ENCODE data around the gene CHD1.
"Not testable (repeated sequence)": the region's sequence is repeated elsewhere in the genome, so short reads cannot be mapped to it uniquely, and the experiment has no call there.

CHD1 gene

DNA sequence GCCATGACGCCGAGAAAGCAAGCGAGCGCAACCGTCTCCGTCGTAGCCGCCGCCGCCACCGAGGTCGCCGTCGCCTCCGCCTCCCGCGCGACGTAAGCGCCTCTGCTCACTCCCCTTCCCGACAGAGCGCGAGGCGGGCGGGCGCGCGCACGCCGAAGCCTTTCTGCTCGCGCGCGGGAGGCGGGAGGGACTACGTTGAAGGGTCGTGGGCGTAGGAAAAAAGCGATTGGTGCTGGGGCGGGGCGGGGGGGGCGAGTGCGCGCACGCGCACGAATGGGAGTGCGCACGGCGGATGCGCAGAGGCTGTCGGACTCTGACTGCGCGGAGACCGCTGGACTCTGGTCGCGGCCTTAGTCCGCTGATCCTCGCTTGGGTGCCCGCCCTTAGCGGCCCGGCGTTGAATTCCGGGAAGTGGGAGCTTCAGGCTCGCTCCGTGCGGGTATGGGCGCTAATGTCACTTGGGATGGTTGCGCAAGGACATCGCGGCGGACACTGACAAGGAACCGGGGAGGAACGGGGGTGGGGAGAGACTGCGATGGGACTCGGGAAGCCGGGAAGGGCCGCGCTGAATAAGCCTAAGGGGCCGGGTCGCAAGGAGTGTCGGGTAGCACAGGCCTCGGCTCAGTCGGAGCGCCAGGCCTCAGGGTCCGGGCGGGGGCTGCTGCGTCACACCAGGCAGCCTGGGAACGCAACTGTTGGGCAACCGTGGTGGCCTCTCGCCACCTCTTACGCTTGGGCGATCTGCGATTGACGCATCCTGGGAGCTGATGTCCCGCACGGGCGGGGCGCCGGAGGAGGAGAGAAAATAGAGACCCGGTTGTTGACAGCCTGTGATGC is at the start of gene CHD1:
CHD1 (minus strand) TSS at position 135 of the 837 bp plus-strand sequence. CDS start 2,621 bp downstream, outside the sequence.
- DNase-seq (ENCODE audit: low read depth in 2 of 2) = peak; percentile 92

DNA sequence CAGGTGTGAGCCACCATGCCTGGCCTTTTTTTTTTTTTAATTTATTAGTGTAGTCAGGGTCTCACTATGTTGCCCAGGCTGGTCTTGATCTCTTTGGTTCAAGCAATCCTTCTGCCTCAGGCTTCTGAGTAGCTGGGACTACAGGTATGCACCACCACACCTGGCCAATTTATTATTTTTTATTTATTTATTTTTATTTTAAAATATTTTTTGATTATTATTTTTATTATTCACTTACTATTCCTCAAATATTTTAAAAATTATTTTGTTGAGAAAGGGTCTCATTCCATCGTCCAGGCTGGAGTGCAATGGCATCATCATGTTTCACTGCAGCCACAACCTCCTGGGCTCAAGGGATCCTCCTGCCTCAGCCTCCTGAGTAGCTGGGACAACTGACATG is 49.7 kb upstream of the CHD1 start:
- no peak for DNase-seq (ENCODE audit: low read depth in 2 of 2)

DNA sequence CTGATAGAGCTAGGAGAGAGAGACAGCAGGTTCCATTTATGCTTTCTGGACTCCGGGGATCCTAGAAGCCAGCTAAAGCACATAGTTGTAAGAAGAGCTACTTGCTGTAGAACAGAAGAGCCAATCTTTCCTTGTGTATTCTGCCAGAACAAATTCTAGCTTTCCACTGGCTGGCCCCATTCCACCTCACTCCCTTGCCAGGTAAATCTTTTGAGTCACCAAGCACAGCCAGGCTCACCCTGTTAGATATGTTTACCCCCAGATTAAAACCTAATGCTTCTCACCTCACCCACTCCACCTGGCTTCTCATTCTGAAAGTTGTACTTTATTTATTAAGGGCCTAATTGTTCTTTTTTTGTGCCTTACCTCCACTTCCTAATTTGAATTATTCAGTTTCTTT is 48.9 kb upstream of the CHD1 start:
- DNase-seq (ENCODE audit: low read depth in 2 of 2) = no peak

DNA sequence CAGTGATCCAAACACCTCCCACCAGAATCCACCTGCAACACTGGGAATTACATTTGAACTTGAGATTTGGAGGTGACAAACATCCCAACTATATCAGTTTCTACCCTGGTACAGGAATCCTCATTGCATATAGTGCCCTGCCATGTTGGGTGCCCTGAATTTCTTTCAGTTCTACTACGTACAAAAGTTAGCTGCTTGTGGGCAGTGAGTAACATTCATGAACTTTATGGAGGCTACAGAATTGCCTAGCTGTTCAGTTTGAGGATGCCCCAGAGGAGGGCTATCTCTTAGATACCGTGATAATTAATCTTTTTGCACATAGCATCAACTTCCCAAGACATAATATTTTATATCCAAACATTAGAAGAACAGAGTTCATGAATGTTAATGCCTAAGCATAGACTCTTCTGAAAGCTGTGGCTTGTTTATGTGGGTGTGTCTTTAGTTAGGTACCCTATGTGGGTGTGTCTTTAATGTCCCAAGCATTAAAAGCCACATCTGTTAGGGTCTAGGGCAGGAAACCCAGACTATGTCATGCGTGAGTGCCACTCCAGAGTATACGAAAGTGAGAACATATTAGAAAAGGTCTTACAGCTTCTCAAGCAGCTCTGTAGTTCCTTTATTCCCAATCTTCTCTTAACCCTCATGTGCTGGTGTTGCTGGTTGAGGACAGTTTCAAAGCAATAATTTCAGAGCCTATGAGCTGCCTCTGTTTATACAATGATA is 47.0 kb upstream of the CHD1 start:
- no peak for DNase-seq (ENCODE audit: low read depth in 2 of 2)

DNA sequence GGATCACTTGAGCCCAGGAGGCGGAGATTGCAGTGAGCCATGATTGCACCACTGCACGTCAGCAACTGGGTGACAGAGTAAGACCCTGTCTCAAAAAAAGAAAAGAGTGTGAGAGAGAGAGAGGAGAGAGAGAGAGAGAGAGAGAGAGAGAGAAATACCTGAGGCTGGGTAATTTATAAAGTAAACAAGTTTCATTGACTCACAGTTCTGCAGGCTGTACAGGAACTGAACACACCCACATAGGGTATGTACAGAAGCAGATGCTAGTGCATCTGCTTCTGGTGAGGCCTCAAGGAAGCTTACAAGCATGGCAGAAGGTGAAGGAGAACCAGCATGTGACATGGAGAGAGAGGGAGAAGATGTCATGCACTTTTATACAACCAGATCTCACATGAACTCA is 46.4 kb upstream of the CHD1 start:
- DNase-seq (ENCODE audit: low read depth in 2 of 2) = no peak

DNA sequence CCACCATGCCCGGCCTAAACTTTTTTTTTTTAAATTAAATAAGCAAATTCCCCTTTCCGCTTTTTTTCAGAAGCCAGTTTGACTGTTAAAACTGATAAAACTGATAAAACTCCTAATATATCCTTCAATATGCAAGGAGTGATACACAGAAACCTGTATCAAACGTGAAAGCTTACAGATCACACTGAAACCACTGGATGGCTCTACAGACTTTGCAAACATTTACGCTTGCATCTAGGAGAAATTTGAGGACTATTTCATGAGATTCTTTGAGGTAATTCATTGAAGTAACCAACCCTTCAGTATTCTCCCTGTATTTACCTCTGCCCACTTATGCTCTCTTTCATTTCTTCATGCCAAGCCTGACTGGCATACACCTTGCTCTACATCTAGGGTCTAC is 40.6 kb upstream of the CHD1 start:
- DNase-seq (ENCODE audit: low read depth in 2 of 2) = no peak

DNA sequence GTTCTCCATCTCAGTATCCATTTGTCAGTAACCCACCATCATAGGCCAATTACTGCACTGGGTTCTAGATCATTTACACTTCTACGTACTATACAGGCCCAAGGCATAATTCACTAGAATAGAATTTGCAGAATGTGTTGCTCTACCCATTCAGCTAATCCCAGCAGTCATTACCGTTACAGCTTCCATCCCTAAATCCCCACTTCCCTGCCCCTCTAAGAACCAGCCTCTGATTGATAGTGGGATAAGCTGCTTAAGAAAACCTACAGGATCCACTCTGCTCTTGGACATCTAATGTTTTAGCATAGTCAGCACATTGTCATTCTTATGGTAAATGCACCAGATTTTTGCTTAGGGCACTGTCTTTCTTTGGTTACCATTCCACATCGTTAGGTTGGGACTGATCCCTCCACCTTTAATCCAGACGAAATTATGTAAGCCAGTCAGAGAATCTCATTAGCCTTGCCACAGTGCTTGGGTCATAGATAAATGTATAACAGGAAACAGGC is 39.3 kb upstream of the CHD1 start:
- no peak for DNase-seq (ENCODE audit: low read depth in 2 of 2)

DNA sequence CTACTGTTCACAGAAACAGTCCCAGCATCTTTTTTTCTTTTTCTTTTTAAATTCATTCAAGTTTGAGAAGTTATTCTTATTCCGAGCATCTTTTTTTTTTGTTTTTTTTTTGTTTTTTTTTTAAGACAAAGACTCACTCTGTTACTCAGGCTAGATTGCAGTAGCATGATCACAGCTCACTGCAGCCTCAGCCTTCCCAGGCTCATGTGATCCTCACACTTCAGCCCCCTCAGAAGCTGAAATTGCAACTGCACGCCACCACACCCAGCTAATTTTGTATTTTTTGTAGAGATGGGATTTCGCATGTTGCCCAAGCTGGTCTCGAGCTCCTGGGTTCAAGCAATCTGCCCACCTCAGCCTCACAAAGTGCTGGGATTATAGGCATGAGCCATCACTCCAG is 36.4 kb upstream of the CHD1 start:
- no peak for DNase-seq (ENCODE audit: low read depth in 2 of 2)

DNA sequence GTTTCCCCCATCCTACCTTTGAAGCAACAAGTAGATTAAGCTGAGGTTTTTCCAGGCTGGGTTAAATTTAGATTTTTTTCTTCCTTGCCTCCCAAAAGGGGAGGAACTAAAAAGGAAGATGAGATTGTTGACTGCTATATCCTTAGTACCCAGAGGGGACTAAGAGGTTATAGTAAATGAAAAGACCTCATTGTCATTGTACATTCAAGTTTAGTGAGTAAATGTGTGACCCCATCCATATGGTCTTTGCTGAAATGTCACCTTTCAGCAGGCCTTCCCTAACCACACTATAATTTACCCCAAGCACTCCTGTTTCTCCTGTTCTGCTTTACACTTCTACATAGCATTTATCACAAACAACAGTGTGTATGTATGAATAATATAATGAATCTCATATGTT is 35.8 kb upstream of the CHD1 start:
- DNase-seq (ENCODE audit: low read depth in 2 of 2) = no peak

DNA sequence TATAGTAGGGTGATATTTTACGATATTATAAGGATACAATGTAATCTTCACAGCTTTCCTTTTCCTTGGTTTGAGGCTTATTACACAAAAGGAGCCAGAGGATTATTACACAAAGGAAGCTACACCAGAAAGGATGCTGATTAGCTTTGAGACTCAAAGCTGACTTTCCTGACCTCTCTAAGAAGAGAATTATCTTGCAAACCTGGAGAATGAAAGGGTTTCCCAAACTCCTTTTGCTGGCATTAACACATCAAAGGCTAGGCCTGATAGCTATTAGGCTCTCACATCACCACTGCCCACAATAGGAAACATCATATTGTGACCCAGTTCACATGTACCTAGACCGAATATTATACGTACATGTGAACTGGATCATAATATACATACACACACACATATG is 34.2 kb upstream of the CHD1 start:
- no peak for DNase-seq (ENCODE audit: low read depth in 2 of 2)

DNA sequence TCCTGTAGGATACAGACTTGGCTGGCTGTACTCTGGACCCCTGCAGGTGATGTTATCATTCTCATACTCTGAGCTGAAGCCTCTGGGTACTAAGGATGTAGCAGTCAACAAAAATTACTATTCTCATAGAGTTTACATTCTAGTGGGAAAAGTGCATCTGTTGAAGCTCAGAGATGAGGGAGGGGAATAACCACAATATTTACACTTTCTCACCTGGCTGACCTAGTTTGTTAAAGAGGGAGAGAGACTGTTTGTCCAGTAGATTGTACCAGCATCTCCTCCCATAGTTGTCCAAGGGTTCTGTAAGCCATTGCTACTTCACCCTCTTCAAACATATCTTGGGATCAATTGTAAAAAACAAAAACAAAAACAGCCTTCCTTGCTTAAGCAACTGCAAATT is 33.8 kb upstream of the CHD1 start:
- DNase-seq (ENCODE audit: low read depth in 2 of 2) = no peak

DNA sequence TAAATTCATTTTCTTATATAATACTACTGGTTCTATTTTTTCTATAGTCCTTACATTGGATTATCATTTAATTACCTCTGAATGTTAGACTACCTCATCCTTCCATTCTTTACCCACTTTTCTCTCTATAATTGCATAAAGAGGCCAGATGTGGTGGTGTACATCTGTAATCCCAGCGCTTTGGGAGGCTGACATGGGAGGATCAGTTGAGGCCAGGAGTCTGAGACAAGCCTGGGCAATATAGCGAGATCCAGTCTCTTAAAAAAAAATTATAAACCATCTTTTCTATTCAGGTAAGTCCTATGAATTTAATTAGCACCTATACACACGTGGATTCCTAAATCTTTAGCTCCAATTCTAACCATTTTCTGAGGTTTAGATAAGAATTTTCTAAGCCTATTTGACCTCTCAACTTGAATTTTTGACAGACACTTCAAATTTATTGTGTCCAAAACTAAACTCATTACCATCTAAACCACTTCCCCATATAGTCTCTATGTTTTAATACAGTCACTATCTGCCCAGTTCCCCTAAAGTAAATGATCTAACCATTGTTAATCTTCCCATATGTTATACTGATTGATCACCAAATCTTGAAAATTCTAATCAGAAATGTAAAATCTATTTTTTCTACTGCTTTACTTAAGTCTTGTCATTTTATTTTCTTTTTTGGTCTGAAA is 33.0 kb upstream of the CHD1 start:
- no peak for DNase-seq (ENCODE audit: low read depth in 2 of 2)

DNA sequence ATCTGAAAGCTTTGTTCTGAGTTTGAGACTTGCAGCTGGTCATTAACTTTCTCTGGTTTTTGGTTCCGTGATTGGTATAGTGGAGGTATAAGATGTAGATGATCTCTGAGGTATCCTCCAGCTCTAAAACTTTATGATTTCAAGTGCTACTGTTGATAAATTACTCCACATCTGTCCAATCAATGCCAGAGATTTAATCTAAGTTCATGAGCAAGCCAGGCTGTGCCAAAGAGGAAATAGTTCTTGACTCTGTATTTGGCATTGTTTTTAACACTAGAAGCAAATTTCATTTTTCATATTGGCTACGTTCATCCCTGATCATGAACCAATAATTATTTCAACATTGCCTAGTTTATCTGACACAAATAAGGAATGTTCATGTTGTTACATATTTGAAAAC is 28.5 kb upstream of the CHD1 start:
- no peak for DNase-seq (ENCODE audit: low read depth in 2 of 2)

DNA sequence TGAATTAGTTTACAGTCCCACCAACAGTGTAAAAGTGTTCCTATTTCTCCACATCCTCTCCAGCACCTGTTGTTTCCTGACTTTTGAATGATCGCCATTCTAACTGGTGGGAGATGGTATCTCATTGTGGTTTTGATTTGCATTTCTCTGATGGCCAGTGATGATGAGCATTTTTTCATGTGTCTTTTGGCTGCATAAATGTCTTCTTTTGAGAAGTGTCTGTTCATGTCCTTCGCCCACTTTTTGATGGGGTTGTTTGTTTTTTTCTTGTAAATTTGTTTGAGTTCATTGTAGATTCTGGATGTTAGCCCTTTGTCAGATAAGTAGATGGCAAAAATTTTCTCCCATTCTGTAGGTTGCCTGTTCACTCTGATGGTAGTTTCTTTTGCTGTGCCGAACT is 27.1 kb upstream of the CHD1 start:
- DNase-seq (ENCODE audit: low read depth in 2 of 2) = not testable (repeated sequence)

DNA sequence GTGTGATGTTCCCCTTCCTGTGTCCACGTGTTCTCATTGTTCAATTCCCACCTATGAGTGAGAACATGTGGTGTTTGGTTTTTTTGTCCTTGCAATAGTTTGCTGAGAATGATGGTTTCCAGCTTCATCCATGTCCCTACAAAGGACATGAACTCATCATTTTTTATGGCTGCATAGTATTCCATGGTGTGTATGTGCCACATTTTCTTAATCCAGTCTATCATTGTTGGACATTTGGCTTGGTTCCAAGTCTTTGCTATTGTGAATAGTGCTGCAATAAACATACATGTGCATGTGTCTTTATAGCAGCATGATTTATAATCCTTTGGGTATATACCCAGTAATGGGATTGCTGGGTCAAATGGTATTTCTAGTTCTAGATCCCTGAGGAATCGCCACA is 26.7 kb upstream of the CHD1 start:
- DNase-seq (ENCODE audit: low read depth in 2 of 2) = not testable (repeated sequence)

DNA sequence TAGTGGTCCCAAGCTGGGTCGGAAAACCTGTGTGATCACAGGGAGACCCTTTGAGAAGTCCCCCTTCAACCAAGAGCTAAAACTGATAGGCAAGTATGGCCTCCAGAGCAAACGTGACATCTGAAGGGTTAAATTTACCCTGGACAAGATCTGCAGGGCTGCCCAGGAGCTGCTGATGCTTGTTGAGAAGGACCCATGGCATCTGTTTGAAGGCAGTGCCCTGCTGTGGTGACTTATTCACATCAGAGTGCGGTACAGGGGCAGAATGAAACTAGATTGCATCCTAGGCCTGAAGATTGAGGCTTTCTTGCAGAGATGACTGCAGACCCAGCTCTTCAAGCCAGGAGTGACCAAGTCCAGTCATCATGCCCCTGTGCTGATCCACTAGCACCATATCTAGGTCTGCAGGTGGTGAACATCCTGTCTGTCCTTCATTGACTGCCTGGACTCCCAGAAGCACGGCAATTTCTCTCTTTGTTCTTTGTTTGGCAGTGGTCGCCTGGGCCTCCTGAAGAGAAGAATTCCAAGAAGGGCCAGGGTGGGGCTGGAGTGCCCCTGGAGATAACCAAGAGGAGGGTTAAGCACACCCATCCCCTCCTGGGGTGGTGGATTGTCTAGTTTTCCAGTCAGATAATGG is 25.7 kb upstream of the CHD1 start:
- no peak for DNase-seq (ENCODE audit: low read depth in 2 of 2)

DNA sequence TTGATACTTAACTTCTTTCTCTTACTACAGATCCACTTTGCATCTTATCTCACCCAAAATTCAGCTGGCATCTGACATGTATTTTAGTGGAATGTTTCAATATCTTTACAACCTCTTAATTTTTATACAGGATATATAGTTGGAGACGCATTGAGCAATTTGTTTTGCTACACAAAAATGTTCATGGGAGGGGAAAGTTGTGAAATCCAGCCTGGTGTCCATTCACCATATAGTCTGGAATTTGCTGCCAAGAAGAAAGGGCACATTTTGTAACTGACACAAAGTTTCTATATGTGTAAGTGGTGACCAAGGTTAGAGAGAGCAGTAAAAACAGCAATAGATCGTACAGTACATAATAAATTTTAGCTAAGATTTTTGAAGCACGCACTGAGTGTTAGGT is 14.0 kb upstream of the CHD1 start:
- DNase-seq (ENCODE audit: low read depth in 2 of 2) = no peak

DNA sequence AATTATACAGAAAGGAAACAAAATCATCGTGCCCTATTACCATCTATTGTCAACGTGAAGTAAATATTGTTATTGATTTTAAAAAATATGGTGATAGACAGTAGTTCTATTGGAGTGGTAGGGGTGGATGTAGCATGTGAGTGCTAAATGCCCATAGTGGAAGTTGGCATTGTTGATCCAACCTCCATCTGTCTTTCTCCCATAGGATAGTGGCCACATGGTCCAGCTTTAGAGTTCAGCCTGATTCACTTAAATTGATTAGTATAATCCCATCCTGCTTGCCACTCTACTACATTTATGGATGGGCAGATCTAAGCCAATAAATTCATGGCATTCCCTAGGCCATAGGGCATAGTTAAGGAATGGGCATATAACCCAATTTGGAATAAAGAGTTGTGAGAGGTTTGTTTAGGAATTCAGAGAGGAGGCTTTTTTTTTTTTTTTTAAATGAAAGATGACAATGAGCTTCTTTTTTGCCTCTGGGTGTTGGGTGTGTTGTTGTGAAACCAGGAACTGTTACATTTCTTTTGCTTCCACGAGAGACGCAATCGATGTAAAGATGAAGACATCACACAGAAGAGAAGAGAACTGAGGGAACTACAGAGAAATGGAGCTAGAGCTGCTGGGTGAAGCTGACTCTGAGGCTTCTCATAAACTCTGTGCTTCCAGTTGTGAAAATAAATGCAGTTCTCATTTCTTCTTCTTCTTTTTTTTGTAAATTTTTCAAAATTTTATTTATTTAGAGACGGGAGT is 12.5 kb upstream of the CHD1 start:
- DNase-seq (ENCODE audit: low read depth in 2 of 2) = no peak

DNA sequence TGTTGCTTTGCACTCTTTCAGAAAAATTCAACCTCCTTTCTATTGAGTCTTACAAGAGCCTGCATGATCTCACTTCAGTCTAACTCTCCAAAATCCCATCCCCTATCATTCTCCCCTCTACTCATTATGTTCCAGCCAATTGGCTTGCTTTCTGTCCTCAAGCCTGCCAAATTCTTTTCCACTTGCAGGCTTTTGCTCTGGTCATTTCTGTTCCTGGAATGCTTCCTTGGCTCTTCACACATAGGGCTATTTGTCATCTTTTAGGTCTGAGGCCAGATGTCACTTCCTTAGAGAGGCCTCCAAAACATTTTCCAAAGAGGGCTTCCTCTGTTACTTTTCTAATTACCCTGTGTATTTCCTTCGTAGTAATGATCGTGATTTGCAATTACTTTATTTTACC is 11.8 kb upstream of the CHD1 start:
- no peak for DNase-seq (ENCODE audit: low read depth in 2 of 2)

DNA sequence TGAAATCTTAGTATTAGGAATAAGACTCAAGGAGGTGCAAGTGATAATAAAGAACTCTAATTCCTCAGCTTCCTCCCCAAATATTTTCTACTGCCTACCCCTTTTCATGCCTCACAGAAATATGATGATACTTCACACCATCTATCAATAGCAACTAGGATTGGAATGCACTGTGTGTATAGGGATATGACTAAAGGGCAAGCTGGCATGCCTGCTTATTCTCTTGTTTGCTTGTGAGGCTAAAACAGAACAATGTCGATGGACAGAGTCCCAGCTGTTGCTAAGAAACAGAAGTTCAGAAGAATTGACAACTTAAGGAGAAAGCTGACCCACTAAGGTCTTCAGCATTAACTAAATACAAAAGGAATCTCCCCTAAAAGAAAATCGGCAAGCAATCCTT is 9.7 kb upstream of the CHD1 start:
- DNase-seq (ENCODE audit: low read depth in 2 of 2) = no peak

DNA sequence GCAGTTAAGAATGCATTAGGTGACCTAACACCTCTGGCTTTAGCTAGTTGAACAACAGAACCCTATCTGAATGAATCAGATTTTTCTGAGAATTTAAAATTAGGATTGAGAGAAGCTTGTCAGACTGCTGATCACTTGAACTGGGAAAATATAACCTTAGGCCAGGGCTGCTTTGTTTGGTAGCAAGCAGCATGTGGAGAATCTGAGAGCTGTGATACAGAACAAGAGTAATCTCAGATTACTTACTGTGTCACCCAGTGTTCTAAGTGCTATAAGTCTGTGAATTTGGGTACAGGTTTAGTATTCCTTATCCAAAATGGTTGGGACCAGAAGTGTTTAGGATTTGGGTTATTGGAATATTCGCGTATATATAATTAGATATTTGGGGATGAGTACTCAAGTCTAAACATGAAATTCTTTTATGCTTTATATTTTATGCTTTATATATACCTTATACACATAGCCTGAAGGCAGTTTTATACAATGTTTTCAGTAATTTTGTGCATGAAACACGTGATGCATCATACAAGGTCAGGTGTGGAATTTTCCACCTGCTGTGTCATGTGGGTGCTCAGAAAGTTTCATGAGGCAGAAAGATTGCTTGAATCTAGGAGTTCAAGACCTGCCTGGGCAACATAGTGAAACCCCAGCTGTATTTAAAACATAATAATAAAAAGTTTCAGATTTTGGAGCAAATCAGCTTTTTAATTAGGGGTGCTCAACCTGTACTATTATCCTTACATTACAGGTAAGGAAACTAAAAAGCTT is 8.3 kb upstream of the CHD1 start:
- no peak for DNase-seq (ENCODE audit: low read depth in 2 of 2)

Data from fibroblast of skin of left biceps (primary cell).